BE2C (cell line): ENCODE measurements around the gene CYP8B1.

ENCODE experiments used
- DNase-seq: peaks from one replicate; pipeline ENCODE4 v3.0.0-alpha.2; 2020
- H3K27me3 ChIP-seq: fragments of 250-450 bp; sonication (Bioruptor Pico); 2 replicates; pipeline ENCODE4 v1.5.1; 2020; ENCODE audit warnings: mild to moderate bottlenecking
- H3K36me3 ChIP-seq: fragments of 250-450 bp; sonication (Bioruptor Pico); 2 replicates; pipeline ENCODE4 v1.5.1; 2020; ENCODE audit warnings: mild to moderate bottlenecking
- H3K4me1 ChIP-seq: fragments of 250-450 bp; sonication (Bioruptor Pico); 2 replicates; pipeline ENCODE4 v1.5.1; 2020
- H3K4me3 ChIP-seq: 2 replicates; pipeline ENCODE4 v1.5.1; 2011; ENCODE audit warnings: low read depth, low read length
- H3K9me3 ChIP-seq: fragments of 250-450 bp; sonication (Bioruptor Pico); 2 replicates; pipeline ENCODE4 v1.5.1; 2020
- TF ChIP-seq, protein P1 (sequence below): IDR thresholded peaks from 2 replicates; pipeline ENCODE4 v1.5.1; 2012; ENCODE audit warnings: mild to moderate bottlenecking, low read depth, low read length

The CYP8B1 gene

DNA sequence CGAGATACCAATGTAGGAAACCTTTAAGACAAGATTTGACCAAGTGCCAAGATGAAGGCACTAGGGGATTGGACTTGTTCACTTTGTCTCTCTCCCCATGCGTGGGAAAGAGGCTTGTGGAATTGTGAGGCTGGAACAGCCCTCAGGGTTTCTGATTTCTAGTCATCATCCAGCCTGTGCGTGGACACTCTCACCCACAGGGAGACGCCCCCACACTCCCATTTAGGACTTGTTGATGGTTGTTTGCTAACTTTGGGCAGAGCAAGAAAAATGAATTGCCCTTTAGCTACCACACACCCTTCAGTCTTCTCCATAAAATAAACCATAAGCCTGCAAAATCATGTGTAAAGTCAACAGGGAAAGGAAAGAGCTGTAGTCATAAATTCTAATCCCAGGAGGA, 48.0 kb downstream of the CYP8B1 start:
- Histone ChIP-seq H3K27me3 (no peaks in the 10 kb centered on the region), H3K9me3 (no peaks in the 10 kb centered on the region), H3K4me1 (no peaks in the 10 kb centered on the region), H3K4me3 (no peak overlapping the region), H3K36me3 (no peaks in the 10 kb centered on the region)
- DNase-seq = no peak
- TF ChIP-seq, protein P1, sequence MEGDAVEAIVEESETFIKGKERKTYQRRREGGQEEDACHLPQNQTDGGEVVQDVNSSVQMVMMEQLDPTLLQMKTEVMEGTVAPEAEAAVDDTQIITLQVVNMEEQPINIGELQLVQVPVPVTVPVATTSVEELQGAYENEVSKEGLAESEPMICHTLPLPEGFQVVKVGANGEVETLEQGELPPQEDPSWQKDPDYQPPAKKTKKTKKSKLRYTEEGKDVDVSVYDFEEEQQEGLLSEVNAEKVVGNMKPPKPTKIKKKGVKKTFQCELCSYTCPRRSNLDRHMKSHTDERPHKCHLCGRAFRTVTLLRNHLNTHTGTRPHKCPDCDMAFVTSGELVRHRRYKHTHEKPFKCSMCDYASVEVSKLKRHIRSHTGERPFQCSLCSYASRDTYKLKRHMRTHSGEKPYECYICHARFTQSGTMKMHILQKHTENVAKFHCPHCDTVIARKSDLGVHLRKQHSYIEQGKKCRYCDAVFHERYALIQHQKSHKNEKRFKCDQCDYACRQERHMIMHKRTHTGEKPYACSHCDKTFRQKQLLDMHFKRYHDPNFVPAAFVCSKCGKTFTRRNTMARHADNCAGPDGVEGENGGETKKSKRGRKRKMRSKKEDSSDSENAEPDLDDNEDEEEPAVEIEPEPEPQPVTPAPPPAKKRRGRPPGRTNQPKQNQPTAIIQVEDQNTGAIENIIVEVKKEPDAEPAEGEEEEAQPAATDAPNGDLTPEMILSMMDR = no peak

DNA sequence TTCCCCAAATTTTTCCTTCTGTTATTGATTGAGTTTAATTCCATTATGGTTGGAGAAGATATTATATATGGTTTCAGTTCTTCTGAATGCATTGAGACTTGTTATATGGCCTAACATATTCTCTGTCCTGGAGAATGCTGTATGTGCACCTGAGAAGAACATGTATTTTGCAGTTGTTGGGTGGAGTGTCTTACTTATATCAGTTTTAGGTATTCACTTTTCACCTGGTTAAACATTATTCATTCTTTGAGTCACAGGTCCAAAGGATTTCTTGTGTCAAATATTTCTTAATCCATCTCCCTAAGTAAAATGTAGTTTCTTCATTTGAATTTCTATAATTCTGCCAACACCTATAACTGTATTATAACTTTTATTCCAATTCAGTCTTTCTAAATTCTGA, 48.7 kb downstream of the CYP8B1 start:
- Histone ChIP-seq H3K9me3 (no peaks in the 10 kb centered on the region), H3K4me1 (no peaks in the 10 kb centered on the region), H3K36me3 (no peaks in the 10 kb centered on the region), H3K4me3 (no peak overlapping the region), H3K27me3 (no peaks in the 10 kb centered on the region)
- no peak for DNase-seq
- TF ChIP-seq, protein P1 = no peak

- Histone ChIP-seq H3K27me3 (no peaks in the 10 kb centered on the region), H3K4me1 (no peaks in the 10 kb centered on the region), H3K9me3 (no peaks in the 10 kb centered on the region), H3K36me3 (no peaks in the 10 kb centered on the region), H3K4me3 (no peak overlapping the region)
- DNase-seq = no peak
- TF ChIP-seq, protein P1 = no peak
These were observed 49.5 kb downstream of the CYP8B1 start for GRCh38 chr3:42826141-42826540.

- no peaks in the 10 kb centered on the region for H3K27me3 ChIP-seq
- DNase-seq = no peak
- no peak overlapping the region for H3K4me3 ChIP-seq
- H3K36me3 ChIP-seq = no peaks in the 10 kb centered on the region
- H3K9me3 ChIP-seq = no peaks in the 10 kb centered on the region
- no peaks in the 10 kb centered on the region for H3K4me1 ChIP-seq
- TF ChIP-seq, protein P1 = no peak
These were observed 52.3 kb downstream of the CYP8B1 start for GRCh38 chr3:42823351-42823750.

DNA sequence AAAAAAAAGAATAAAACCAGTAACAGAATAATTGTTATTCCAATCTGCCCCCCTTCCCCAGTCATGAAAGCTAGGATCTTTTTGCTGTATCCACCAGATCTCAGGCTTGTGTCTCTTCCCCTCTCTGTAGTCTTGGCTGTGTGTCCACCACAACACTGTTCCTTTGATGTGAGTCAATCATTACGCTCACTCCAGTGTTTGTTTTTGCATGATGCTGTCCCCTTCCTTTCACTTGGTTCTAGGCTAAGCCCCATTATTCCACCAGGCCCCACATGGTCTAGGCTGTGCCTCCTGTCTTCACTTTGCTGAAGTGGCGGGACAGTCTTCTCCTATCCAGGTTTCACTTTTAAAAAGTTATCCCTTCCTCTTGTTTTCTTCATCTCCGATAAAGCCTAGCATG, 52.9 kb downstream of the CYP8B1 start:
- H3K36me3 ChIP-seq = no peaks in the 10 kb centered on the region
- H3K9me3 ChIP-seq = no peaks in the 10 kb centered on the region
- H3K27me3 ChIP-seq = no peaks in the 10 kb centered on the region
- no peak for DNase-seq
- no peak overlapping the region for H3K4me3 ChIP-seq
- TF ChIP-seq, protein P1 = no peak
- H3K4me1 ChIP-seq = no peaks in the 10 kb centered on the region
